BE2C (cell line): ENCODE results near the gene EVX1.

Experiments
- DNase-seq: peaks from one replicate; pipeline ENCODE4 v3.0.0-alpha.2; 2020
- H3K27me3 ChIP-seq: fragments of 250-450 bp; sonication (Bioruptor Pico); 2 replicates; pipeline ENCODE4 v1.5.1; 2020; ENCODE audit warnings: mild to moderate bottlenecking
- H3K36me3 ChIP-seq: fragments of 250-450 bp; sonication (Bioruptor Pico); 2 replicates; pipeline ENCODE4 v1.5.1; 2020; ENCODE audit warnings: mild to moderate bottlenecking
- H3K4me1 ChIP-seq: fragments of 250-450 bp; sonication (Bioruptor Pico); 2 replicates; pipeline ENCODE4 v1.5.1; 2020
- H3K4me3 ChIP-seq: 2 replicates; pipeline ENCODE4 v1.5.1; 2011; ENCODE audit warnings: low read depth, low read length
- H3K9me3 ChIP-seq: fragments of 250-450 bp; sonication (Bioruptor Pico); 2 replicates; pipeline ENCODE4 v1.5.1; 2020
- TF ChIP-seq, protein P1 (sequence below): IDR thresholded peaks from 2 replicates; pipeline ENCODE4 v1.5.1; 2012; ENCODE audit warnings: mild to moderate bottlenecking, low read depth, low read length

EVX1 gene

DNA sequence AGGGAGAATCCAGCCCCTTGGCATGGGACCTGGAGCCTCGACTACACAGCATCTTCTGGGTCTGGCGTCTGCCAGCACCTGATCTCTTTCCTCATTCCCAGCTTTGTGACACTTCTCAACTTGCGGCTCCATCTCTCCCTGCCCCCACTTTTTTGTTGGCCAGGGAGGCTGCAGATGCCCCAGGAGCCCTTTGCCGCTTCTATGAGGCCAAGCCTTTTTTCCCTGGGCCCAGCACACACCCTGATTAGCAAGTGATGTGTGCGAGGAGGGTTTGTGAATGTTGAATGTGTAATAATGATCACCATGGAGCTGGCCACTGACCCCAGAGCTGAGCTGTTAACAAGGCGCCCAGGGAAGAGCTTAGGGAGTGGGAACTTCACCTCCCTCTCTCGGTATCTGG lies 4.4 kb downstream of the EVX1 start:
- peaks cover 100% of the 10 kb centered on the region for H3K27me3 ChIP-seq

DNA sequence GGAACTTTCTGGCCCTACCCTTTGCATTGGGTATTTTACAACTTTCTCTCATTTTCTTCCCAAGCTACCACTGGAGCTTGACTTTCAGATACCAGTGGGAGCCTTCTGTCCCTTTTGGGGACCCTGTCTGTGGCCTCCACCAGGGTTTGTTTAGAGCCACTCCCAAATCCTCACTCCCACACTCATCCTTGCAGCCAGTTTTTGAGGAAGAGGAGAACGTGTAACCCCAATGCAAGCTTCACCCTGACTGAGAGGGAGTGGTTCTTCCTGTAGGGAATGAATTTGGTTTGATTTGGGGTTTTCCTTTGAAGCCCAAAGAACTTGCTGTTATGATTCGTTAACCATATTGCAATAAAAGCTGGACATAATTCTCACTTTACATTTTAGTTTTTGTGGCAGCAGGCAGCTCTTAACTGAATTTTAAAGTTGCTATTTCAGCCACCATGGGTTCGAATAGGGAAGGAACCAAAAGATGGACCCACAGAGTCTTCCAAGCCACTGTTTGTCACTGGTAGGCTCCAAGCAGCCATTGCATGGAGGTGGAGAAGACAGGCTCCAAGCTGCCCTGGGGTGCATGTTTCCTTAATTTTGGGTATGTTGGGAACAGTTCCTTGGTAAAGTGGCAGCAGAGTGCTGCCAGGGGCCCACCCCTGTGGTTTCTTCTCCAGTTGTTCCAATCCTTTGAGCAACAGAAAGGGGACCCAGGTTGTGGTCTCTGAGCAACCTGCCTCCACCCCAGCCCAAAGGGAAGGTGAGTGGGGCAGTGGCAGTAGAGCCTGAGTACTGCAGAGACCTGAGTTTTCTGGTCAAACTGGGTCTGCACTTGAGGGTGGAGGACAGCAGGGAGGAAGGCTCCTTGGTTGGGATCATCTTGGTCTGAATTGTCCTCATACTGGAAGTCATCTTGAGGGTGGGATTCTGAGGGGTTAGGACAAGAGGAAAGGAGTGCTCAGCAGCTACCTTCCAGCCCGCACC lies 5.1 kb downstream of the EVX1 start:
- H3K4me3 ChIP-seq, result no peak overlapping the region
- H3K4me1 ChIP-seq, result no peaks in the 10 kb centered on the region
- TF ChIP-seq, protein P1, sequence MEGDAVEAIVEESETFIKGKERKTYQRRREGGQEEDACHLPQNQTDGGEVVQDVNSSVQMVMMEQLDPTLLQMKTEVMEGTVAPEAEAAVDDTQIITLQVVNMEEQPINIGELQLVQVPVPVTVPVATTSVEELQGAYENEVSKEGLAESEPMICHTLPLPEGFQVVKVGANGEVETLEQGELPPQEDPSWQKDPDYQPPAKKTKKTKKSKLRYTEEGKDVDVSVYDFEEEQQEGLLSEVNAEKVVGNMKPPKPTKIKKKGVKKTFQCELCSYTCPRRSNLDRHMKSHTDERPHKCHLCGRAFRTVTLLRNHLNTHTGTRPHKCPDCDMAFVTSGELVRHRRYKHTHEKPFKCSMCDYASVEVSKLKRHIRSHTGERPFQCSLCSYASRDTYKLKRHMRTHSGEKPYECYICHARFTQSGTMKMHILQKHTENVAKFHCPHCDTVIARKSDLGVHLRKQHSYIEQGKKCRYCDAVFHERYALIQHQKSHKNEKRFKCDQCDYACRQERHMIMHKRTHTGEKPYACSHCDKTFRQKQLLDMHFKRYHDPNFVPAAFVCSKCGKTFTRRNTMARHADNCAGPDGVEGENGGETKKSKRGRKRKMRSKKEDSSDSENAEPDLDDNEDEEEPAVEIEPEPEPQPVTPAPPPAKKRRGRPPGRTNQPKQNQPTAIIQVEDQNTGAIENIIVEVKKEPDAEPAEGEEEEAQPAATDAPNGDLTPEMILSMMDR, result no peak

More for the DNA sequence above, 4.4 kb downstream of the EVX1 start:
- Histone ChIP-seq H3K4me1 (no peaks in the 10 kb centered on the region), H3K4me3 (no peak overlapping the region), H3K9me3 (no peaks in the 10 kb centered on the region; the same call in 1 of the 2 replicates), H3K36me3 (no peaks in the 10 kb centered on the region)
- no peak for DNase-seq
- TF ChIP-seq, protein P1, result no peak

DNA sequence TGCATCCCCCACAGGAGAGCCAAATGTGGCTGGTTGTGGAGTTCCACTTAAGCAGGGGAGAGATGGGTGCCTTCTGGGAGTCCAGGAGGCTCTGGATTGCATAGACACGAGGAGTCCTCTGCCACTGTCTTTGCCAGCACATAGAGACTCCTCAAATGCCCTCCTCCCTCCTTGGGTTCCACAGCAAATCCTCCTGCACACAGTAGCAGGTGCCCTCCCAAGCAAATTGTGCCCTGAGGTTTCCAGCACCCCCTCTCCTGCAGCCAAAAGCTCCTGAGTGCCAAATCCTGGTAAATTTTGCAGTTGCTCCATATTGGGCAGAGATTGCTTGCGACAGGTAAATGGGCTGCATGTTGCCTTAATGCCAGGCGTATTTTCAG lies 5.8 kb downstream of the EVX1 start:
- no peaks in the 10 kb centered on the region; the same call in 1 of the 2 replicates for H3K9me3 ChIP-seq
- peaks cover 100% of the 10 kb centered on the region for H3K27me3 ChIP-seq
- H3K36me3 ChIP-seq, result no peaks in the 10 kb centered on the region
- H3K4me1 ChIP-seq, result no peaks in the 10 kb centered on the region
- TF ChIP-seq, protein P1, result no peak
- no peak for DNase-seq
- no peak overlapping the region for H3K4me3 ChIP-seq

More for the DNA sequence above, 5.1 kb downstream of the EVX1 start:
- peaks cover 100% of the 10 kb centered on the region for H3K27me3 ChIP-seq
- H3K9me3 ChIP-seq, result no peaks in the 10 kb centered on the region; the same call in 1 of the 2 replicates
- no peaks in the 10 kb centered on the region for H3K36me3 ChIP-seq
- no peak for DNase-seq

DNA sequence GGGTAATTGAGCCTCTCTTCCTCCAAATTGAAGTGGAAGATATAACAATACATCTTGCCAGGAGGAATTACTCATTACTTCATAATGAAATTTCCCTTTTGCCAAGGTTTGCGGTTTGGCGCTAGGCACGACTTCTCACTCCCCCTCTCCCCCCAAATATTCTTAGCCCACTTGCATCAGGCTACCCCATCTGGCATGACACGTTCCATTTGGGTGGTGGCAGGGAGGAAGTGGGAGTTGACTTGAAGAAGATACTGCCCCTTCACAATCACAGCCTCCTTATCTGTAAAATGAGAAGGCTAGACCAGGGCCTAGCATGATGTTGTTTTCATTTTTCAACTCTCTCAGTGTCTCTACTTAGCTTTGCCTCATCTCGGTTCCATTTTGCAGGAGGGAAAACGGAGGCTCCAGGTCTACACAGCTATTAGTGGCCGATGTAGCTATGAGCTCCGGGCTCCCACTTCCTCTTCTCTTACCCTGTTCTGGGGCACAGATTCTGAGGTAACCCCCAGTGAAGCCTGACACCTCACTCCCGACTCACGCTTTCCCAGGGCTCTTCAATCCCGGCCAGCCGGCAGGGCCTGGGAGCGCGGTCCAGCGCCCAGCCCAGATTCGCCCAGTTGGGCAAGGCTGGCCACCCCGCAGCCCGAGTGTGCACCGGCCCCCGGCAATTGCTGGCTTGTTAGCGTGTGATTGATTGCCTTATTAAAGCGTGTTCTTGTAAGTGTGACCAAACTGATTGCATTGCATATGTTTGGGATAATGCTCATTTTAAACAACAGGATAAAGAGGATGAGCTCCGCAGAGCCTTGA lies 6.5 kb downstream of the EVX1 start:
- TF ChIP-seq, protein P1, result no peak
- Histone ChIP-seq H3K9me3 (no peaks in the 10 kb centered on the region; the same call in 1 of the 2 replicates), H3K36me3 (no peaks in the 10 kb centered on the region), H3K27me3 (peaks cover 100% of the 10 kb centered on the region), H3K4me1 (no peaks in the 10 kb centered on the region), H3K4me3 (no peak overlapping the region)
- DNase-seq, result no peak

DNA sequence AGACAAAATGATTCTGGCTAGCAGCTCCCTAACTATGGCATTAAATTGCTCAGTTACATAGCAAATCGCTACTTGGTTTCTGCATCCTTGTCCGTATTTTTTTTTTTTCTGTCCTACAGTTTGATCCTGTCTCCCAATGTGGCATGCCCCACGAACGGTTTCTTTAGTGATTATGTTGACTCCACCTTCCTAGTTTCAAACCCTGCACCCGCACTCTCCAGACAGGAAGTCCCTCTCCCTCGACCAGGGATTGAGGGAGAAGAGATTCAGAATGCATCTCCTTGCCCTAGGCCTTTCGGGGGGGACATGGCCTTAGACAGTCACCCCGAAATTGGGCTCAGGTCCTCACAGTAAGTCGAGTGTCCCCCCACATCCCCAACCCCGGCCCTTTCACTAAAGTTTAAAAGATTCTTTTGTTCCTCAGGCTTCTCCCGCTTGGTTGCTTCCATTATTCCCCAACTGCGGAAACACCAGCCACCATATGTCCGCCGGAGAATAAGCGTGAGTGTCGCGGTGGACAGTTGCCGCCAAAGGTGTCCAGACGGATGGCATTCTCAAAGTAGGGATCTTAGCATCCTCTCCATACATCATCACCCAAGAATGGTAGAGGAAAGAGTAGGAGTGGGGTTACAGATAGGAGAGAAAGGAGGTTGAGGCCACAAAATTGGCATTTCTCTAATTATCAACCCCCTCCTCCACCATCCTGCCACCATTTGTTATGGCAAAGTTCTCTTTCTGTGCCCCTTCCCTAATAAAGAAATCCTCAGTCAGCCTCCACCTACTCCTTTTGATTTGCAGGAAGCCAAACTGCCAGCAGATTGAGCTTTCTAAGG lies 7.3 kb downstream of the EVX1 start:
- DNase-seq, result no peak
- no peak overlapping the region for H3K4me3 ChIP-seq
- TF ChIP-seq, protein P1, result no peak
- H3K9me3 ChIP-seq, result no peaks in the 10 kb centered on the region; the same call in 1 of the 2 replicates
- H3K36me3 ChIP-seq, result no peaks in the 10 kb centered on the region
- H3K4me1 ChIP-seq, result no peaks in the 10 kb centered on the region
- peaks cover 100% of the 10 kb centered on the region for H3K27me3 ChIP-seq
